Mesothelial cell of epicardium (in vitro differentiated cells): Measurements from ENCODE around the gene HCST. TPM values are rescaled to one million over a fixed set of nuclear protein-coding genes. Genes with fewer than 3 reads are reported as not detected.

Source experiments
- DNase-seq, 2 experiments: peaks; one replicate each; pipeline ENCODE4 v3.0.0; 2021; ENCODE audit warnings: low spot score in 2 of 2; ENCODE audit not compliant: unreplicated experiment in 2 of 2
- H3K27ac Mint-ChIP-seq: 2 replicates; pipeline ENCODE4 v1.8.0; 2021; ENCODE audit warnings: mixed read lengths
- H3K27me3 Mint-ChIP-seq: 2 replicates; pipeline ENCODE4 v1.8.0; 2021; ENCODE audit warnings: low read depth, mixed read lengths
- H3K36me3 Mint-ChIP-seq: 2 replicates; pipeline ENCODE4 v1.8.0; 2021; ENCODE audit warnings: mixed read lengths
- H3K4me1 Mint-ChIP-seq: 2 replicates; pipeline ENCODE4 v1.8.0; 2021; ENCODE audit warnings: mixed read lengths
- H3K4me3 Mint-ChIP-seq: 2 replicates; pipeline ENCODE4 v1.8.0; 2021; ENCODE audit warnings: mild to moderate bottlenecking, moderate library complexity, mixed read lengths
- H3K9me3 Mint-ChIP-seq: 2 replicates; pipeline ENCODE4 v1.8.0; 2021; ENCODE audit warnings: mixed read lengths
- CTCF ChIP-seq: fragments of 200-600 bp; sonication (generic); IDR thresholded peaks from one replicate; pipeline ENCODE4 v1.5.0; 2021; ENCODE audit warnings: antibody characterized with exemption; ENCODE audit not compliant: unreplicated experiment
- total RNA-seq: library from RNA; stranded (reverse); gene quantifications from 3 replicates; pipeline ENCODE4 v1.2.1, GENCODE V29; 2021

The HCST gene
- total RNA-seq, 1 donor from 2014 or later: 0.92 TPM

GRCh38 chr19:35929876-35930275 is 27.5 kb downstream of the HCST start:
- no peak for DNase-seq
- Mint-ChIP-seq H3K27me3 (peaks cover 12% of the 10 kb centered on the region), H3K9me3 (peaks cover 11% of the 10 kb centered on the region), H3K4me1 (peaks cover 6% of the 10 kb centered on the region), H3K36me3 (no peaks in the 10 kb centered on the region), H3K4me3 (no peak overlapping the region), H3K27ac (no peak overlapping the region)
- TF ChIP-seq CTCF: no peak

- H3K4me3 Mint-ChIP-seq: peak overlapping the region; percentile 56
- H3K27me3 Mint-ChIP-seq: no peaks in the 10 kb centered on the region
- no peaks in the 10 kb centered on the region for H3K9me3 Mint-ChIP-seq
- no peaks in the 10 kb centered on the region for H3K36me3 Mint-ChIP-seq
- peak; percentile 79 for TF ChIP-seq CTCF
- H3K27ac Mint-ChIP-seq: peak overlapping the region; percentile 68
- peaks cover 15% of the 10 kb centered on the region for H3K4me1 Mint-ChIP-seq
- peak; percentile 98 to 99 for DNase-seq
These were observed 29.0 kb downstream of the HCST start for GRCh38 chr19:35931161-35931873.

- Mint-ChIP-seq H3K4me3 (peak overlapping the region; percentile 36), H3K27me3 (no peaks in the 10 kb centered on the region), H3K9me3 (no peaks in the 10 kb centered on the region), H3K27ac (no peak overlapping the region), H3K36me3 (no peaks in the 10 kb centered on the region), H3K4me1 (peaks cover 15% of the 10 kb centered on the region)
- no peak for TF ChIP-seq CTCF
- DNase-seq: no peak
These were observed 29.5 kb downstream of the HCST start for GRCh38 chr19:35931874-35932202.

- Mint-ChIP-seq H3K4me1 (peaks cover 20% of the 10 kb centered on the region), H3K27me3 (no peaks in the 10 kb centered on the region), H3K9me3 (no peaks in the 10 kb centered on the region), H3K4me3 (no peak overlapping the region), H3K36me3 (no peaks in the 10 kb centered on the region), H3K27ac (no peak overlapping the region)
- no peak for TF ChIP-seq CTCF
- DNase-seq: no peak
These were observed 30.1 kb downstream of the HCST start for GRCh38 chr19:35932291-35932936.

- H3K9me3 Mint-ChIP-seq: no peaks in the 10 kb centered on the region
- no peaks in the 10 kb centered on the region for H3K27me3 Mint-ChIP-seq
- H3K36me3 Mint-ChIP-seq: peaks cover 4% of the 10 kb centered on the region
- peaks cover 29% of the 10 kb centered on the region for H3K4me1 Mint-ChIP-seq
- H3K4me3 Mint-ChIP-seq: peak within 1 kb of the TSS; percentile 90
- peak within 1 kb of the TSS; percentile 64 for H3K27ac Mint-ChIP-seq
- no peak for TF ChIP-seq CTCF
- DNase-seq: peak; percentile 53 to 71
These were observed 33.8 kb downstream of the HCST start, which contains the start of gene LRFN3 for GRCh38 chr19:35935911-35936737. LRFN3 (plus strand) TSS chr19:35936374; CDS start chr19:35939426, 3,052 bp downstream.
